Kidney tubule cell (primary cell): Measurements from ENCODE around the gene POTEF.
"Not testable (repeated sequence)": the region's sequence is repeated elsewhere in the genome, so short reads cannot be mapped to it uniquely, and the experiment has no call there.

Experiments used
- DNase-seq: peaks from one replicate; pipeline ENCODE4 v3.0.0-alpha.2; 2018; ENCODE audit warnings: low spot score

The POTEF gene

DNA sequence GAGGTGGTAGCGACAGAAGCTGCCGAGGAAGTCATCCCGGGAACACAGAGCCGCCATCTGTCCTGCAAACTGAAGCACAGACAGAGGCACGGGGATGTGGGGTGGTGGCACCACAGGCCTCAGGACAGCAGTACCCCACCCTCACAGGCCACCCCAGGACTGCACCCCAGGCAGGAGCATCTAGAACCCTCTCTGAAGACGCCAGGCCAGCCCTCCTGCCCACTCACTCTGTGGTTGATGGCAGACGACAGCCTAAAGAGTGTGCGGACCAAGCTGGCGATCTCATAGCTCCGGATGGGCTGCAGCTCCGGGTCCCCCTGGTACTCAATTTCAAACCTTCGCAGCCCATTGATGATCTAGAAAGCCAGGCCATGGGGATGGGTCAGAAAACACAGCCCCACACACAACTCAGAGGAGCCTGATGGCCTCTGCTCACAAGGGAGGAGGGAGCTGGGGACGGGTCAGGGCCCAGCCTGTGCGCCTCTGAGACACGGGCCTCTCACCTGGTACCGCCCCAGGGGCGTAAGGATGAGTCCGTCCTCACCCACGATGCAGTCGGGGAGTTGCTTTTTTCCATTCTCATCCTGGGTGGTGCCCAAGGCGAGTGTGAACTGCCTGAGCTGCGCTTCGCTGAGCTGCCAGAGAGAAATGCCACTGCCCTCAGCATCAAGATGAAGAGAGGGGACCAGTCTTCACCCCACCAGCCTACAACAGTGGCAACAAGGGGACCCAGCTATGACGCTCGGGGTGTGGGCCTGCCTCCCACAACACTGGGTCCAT, 24.0 kb upstream of the POTEF start:
- no peak for DNase-seq

DNA sequence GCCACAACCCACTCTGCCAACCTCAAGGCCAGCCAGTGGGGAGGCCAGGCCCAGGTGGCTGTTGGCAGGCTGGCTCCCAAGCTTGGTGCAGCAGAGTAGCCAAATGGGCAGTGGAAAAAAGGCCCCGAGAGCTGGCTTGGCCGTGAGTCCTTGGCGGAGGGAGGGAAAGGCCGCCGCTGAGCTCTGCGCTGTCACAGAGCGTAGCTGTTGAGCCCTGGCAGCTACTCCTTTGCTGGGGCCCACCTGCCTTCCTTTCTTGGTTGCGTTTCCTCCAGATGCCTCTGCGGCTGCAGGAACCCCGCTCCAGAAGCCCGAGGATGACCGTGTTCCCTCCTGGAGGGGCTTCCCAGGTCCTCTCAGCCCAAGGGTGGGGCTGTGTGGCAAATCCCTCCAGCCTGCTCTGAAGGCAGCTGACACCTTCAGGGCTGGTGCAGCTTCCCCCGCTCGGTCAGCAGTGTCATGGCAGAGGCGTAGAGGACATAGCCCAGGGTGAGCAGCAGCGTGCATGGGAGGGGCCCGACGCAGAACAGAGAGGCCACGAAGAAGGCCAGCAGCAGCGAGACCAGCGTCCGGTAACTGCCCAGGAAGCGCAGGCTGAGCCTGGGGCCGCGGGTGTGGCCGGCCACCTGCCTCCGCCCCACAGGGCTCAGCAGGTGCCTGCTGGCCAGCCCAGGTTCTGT, 23.3 kb upstream of the POTEF start:
- DNase-seq = not testable (repeated sequence)

DNA sequence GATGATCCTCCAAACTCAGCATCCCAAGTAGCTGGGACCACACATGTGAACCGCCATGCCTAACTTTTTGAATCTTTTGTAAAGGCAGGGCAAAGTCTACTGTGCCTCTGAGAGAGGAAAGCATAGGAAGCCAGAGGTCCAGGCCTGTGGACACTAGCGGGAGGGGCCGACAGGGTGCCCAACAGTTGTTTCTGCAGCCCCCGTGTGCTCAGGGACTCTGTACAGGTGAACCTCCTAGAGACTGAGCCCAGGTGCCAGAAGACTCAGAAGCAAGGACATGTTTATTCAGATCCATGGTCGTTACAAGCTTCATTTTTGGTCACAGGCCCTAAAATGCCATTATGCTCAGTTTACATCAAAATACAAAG, 22.1 kb upstream of the POTEF start:
- not testable (repeated sequence) for DNase-seq

DNA sequence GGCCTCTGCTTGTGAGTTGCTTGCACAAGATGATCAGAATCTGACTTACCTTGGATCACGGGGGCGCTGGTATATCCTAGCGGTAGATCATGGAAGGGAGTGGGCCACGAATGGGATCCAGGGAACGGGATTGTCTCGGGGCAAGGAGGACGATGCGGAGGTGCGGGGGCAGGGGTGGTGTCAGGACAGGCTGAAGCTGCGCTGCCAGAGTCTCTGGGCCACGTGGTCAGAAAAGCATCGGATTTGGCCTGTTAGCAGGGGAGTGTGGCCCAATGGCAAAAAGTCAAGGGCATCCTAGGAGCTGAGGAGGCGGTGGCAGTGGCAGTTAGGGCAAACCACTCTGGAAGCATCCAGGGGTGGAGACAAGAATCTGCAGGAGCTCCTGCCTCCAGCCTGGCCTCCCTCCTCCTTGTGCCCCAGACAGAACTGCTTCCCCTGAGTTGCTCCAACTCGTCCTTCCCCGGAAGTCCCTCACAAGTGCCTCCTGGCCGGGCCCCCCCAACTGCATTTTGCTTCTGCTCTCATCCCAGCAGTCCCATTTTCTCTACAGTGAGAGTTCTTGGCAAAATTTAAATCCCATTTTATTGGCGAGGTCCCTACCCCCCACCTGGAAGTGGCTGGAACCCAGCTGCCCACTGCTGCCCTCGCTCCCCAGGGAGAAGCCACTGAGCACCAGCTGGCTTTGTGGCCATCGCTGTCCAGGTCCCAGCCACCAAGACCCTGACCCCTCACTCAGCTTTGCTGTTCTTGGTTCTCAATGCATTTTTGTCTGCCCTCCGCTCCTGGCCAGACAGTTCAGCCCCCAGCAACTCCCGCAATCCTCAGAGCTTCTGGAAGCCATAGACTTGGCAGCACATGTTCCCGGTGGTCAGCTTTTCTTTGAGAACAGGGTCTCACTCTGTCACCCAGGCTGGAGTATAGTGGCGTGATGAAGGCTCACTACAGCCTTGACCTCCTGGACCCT, 21.4 kb upstream of the POTEF start:
- DNase-seq = no peak

DNA sequence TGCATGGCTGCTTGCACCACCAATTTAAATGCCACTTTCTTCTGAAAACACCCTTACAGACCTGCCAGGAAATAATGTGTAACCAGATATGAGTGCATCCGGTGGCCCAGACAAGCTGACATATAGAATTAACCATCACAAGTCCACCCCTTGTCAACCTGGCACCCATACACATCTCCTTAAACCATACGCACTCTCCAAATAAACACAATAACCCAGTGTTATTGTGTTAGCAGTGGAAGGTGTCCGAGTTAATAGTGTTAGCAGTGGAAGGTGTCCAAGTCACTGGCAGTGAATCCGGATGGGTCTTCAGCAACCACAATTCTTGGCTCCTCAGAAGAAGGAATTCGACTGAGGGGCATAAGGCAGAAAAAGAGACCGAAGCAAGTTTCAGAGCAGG, 19.5 kb upstream of the POTEF start:
- not testable (repeated sequence) for DNase-seq

DNA sequence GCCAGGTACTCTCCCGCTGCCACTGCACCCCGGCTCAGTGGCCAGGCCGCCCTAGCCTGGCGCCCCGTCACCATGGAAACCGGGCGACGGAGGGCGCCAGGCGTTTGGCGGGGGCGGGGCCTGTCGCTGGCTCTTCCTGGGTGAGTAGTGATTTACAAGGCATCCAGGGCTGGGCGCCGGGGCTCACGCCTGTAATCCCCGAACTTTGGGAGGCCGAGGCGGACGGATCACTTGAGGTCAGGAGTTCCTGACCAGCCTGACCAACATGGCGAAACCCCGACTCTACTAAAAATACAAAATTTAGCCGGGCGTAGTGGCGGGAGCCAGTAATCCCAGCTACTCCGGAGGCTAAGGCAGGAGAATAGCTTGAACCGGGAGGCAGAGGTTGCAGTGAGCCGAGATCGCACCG, 16.0 kb upstream of the POTEF start, which contains the start of gene CCDC74B:
Gene CCDC74B (minus strand): TSS at position 107 of the 409 bp plus-strand sequence. CDS start 116 bp downstream, outside the sequence.
- peak; percentile 57 for DNase-seq

DNA sequence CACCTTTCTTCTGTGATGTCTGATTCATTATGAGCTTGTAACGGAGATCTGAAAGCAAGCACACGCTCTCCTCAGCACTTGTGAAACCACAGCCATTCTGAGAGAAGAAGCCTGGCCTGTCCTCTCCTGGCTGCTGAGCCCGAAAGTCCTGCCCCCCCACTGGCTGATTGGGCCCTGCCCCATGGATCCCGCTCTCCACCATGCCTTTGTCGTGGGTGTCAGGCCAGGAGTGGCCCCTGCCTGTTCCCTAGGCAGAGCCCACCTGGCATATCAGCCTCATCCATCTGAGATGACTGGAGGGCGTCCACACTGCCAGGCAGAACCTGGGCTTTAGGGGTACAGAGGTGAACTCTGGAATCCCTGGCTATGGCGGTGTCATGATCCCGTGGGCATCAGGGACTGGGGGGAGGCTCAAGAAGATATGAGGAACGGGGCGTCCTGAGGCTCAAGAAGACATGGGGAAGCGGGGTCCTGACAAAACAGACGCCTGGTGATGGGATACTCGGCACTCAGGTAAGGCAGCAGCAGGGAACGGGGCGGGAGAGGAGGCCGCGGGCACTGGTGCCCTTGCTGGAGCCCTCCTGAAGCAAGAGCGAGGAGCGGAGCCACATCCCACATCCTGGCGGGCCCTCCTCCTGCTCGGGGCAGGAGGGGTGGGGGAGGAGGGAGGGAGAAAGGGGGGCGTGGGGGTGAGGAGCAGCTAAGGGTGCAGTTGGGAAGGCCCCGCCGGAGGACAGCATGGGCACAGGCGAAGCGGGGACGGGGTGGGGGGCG, 14.4 kb upstream of the POTEF start:
- not testable (repeated sequence) for DNase-seq

DNA sequence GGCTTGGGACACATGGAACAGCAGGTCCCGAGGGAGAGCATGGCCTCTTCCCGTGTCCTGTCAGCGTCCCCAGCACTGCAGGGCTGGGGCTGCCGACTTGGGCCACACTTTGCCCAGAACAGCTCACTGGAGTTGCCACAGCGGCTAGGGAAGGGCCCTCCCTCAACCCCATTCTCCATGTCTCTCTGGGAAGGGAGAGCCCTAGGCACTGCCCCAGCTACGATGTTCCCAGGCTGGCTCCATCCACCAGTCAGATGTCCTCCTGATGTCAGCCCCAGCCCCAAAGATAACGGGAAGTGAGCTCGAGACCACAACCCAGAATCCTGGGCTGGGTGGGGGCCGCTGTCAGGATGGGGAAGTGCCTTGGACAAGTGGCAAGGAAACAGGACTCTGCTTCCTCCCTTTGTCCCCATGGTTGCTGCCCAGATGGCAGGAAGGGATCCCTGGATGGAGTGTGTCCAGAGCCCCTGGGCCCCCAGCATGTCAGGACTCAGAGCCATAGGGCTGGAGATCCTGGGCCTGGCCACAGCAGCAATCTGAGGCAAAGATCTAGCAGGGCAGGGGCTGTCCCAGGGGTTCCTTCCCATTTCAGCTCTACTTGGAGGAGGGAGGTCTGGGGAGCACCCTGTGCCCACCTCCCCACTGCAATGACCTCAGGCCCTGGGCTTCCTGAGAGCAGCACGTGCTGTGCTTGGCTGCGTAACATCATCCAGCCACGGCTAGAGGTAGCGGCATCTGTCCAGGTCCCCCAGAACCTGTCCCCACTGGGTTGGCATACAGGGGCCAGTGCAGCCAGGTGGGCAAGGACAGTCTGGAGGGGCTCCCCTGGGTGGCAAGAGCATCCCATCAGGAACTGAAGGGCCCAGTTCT, 13.6 kb upstream of the POTEF start:
- not testable (repeated sequence) for DNase-seq

DNA sequence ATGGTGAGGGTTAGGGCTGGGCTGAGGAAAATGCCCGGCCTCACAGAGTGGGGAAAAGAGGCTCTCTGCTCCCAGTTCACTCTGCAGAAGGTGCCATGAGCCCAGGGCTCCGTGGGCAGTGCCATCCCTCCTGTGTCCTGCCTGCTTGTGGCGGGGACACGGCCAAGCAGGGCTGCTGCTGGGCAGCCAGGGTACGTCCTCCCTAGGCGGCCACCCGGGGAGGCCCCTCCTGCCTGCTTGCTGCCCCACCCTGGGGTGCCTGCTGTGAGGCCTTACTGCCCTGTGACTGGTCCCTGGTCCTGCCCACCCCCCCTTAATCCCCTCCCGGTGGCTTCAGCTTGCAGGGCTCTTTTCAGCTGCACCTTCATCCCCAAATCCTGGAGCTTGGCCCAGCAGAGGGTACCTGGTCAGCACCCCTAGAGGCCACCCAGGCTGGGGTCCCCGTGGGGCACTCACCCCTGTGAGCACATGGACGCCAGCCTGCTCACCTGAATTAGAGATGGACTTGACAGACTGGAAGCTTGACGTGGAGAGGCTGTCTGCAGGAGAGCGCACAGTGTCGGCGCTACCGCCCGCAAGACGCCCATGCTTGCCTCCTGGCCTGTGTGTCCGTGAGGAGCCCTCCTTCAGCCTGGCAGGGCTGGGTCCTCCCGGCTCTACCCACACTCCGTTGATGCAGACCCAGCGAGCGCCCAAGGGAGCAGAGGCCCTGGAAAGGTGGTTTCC, 12.8 kb upstream of the POTEF start:
- not testable (repeated sequence) for DNase-seq

DNA sequence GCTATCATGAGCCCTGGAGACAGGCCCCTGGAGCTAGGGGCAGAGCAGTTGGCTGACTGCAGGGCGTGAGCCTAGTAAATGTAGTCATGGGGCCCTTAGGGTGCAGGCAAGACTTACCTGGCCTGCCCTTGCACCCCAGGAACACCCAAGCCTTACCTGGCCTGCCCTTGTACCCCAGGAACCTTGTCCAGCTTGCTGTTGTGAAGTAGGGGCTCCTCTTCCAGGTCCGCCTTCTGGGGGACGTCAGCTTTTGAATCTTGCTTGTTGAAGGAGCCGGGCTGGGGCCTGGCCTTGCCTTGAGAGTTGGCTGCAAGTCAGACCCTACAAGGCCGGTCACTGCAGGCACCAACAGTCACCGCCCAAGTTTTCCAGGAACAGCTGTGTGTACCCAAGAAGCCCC, 12.0 kb upstream of the POTEF start:
- not testable (repeated sequence) for DNase-seq

DNA sequence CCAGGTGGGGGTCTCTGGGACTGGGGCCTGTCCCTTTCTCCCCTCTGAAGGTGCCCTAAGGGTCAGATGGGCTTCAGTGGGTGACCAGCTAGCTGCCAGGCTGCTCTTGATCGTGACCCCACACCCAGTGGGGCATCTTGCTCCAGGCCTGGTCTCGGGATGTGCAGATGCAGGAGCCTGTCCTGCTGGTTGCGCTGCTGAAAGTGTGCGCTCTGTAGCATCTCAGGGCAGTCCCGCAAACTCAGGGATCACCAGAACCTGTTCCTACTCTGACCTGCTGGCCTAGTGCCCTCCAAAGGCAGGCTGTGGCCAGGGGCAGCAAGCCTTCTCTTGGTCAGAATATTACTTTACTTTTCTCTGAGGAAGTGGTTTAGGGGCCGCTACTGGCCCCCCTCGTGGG, 11.5 kb upstream of the POTEF start:
- DNase-seq = not testable (repeated sequence)

DNA sequence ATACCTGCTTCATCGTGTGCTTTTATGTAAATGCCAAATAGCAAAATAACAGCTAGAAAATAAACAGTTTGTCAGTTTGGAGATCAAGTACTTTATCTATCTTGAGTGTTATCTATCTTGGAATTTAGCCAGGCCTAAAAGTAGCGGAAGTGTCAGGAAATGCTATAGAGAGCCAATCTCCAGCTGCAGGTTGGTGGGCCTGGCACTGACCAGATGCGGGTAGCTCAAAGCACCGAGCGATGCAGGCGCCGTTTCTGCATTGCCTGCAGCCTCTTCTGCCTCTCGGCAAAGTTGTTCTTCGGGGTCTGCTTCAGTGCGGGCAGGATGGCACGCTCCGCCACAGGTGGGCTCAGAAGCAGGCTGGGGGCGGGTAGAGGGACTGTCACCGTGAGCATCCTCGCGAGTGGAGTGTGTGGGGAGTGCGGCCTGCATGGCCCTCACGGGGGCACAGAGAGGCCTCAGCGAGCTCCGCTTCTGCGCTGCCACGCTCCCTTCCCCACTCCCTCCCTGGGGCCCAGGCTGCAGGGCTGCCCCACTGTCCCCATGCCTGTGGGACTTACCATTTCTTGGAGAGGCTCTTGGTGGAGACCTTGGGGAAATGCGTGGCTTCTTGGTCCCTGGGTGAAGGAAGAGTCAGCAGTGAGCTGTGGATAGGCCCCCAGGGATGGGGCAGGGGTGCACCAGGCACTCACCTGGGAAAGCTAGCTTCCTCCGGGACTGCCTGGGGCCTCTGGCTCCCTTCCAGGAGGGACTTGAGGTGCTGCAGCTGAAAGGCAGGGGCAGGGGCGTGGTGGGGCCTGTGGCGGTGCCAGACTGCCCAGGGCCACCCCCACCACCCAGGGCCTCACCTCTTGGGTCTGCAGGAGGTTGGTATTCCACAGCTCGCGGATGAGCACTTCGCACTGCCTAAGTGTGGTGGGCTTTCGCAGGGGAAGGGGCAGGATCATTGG, 10.6 kb upstream of the POTEF start:
- not testable (repeated sequence) for DNase-seq

DNA sequence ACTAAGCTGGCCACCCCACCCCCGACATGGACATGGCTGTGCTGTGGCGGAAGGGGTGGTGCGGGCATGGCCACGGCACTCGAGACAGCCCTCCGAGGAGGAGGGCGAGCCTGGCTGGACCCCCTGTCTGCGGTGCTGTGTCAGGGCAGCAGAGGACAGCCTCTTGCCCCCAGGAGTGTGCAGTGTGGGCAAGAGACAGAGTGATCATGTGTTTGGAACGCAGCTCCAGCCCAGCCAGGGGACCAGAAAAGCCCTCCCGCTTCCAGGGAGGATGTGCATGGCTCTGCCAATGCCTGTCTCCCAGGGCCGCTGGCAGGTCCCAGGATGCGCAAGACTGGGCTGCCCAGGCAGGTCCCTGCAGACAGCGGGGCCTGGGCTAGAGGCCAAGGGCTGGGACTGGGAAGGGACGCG, 9.8 kb upstream of the POTEF start:
- DNase-seq = not testable (repeated sequence)

DNA sequence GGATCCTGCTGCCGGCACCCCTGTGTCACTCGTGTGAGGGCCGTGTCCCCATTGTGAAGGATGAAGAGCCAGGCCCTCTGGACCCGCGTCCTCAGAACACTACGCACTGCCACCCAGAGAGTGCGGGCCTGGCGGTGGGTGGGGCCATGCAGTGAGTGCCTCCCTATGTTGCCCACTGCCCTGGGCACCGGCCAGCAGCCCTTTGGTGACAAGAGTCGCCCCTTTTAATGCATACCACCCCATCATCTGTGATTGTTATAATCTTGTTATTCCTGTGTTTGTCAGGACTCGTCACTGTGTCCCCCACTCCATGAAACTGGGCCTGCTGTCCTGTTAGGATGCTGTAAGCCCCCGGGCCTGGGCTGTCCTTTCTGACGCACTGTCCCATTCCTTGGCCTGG, 9.3 kb upstream of the POTEF start:
- not testable (repeated sequence) for DNase-seq

DNA sequence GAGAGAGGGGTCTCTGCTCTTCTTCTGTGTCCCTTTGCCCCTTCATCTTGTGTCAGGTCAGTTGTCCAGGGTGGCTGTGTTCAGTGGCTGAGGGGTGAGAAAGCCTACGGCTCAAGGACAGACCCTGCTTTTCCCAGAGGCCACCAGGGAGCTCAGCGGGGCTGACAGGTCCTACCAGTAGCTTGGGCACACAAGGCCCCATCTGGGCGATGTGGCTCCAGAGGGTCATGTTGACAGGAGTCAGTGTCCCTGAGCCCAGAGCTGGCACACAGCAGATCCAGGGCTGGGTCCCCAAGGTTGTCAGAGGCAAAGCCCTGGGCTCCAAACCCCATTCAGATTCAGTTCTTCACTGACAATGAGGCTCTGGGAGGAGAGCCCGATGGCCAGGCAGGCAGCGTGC, 8.1 kb upstream of the POTEF start:
- not testable (repeated sequence) for DNase-seq

DNA sequence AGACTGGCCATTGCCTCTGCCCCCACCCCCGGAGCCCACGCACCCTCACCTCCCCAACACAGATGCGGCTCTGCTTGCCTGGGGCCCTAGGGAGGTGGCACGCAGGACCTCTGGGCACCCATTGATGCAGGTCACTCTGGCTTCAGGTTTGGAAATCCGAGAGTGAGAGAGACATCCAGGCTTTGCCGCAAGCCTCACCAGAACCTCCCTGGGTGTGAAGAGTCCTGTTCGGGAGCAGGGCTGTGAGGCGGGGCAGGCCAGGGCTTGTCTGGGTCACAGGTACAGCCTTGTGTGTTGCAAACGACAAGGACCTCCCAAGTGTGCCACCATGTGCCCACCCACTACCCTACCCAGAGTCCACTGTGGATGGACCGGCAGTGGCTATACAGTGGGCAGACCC, 7.5 kb upstream of the POTEF start:
- DNase-seq = not testable (repeated sequence)

DNA sequence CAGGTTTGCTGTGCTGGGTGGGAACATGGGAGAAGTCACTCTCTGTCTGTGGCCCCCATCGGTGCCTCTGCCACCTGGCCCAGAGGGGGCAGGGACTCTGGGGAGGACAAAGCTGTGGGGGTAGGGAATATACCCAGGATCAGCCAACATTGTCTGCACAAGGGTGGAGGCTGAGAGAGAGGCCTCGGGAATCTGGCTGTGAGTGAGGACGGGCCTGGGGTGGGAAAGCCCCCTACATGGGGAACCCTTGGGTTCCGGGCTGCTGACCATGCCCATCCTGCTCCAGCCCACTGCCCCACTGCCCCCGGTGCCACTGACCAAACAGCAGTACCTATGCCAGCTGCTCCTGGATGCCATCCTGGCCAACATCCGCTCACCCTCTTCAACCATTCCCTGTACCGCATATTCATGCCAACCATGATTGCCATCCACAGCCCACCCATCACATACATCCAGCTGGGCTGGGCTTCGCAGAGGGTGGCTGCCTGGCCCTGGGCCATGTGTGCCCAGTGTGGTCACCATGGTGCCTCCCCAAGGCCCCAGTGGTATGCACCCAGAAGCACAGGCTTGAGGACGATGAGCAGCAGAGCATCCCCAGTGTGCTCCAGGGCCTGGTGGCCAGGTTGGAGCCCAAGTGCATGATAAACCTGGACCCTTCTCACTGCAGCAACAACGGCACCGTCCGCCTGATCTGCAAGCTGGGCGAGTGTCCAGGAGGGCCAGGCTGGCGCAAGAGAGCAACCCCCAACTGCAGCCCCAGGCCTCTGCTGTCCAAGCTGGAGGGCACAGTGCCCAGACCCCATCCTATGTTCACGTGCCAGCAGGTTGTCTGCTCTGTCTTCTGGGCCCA, 6.9 kb upstream of the POTEF start:
- DNase-seq = no peak

DNA sequence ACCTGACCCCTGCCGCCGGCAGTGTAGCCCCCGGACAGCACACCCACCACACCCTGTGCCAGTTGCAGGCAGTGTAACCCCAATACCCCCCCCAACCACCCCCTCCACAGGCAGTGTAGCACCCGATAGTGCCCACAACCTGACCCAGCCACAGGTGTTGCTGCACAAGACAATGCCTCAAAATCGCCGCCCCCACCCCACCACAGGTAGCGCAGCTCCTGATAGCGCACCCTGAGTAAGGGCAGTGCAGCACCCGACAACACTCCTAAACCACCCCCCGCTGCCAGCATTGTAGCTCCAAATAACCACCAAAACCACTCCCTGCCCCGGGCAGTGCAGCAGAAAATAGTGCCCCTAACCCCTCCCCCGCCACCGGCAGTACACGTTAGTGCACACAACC, 558 bp downstream of the POTEF start:
- DNase-seq = not testable (repeated sequence)
